HG03066 (cell line): Measurements from ENCODE around the gene CARHSP1.
"Not testable (repeated sequence)": the region's sequence is repeated elsewhere in the genome, so short reads cannot be mapped to it uniquely, and the experiment has no call there.

Experiments
- ATAC-seq: cut with Tn5 transposase; IDR thresholded peaks from one replicate; pipeline ENCODE4 v1.9.1; 2021; ENCODE audit warnings: low read depth; ENCODE audit not compliant: unreplicated experiment

The CARHSP1 gene

GRCh38 chr16:8803733-8804132, 65.1 kb downstream of the CARHSP1 start:
- not testable (repeated sequence) for ATAC-seq
